CD4-positive, alpha-beta T cell (primary cell): ENCODE results near the gene PFDN2. TPM values are rescaled to one million over a fixed set of nuclear protein-coding genes. Genes with fewer than 3 reads are reported as not detected.

Source experiments
- ATAC-seq: fragments of 200-7000 bp; cut with Tn5 transposase; one replicate; pipeline ENCODE4 v1.10.0; 2022; ENCODE audit warnings: mild to moderate bottlenecking; ENCODE audit not compliant: poor library complexity
- CTCF ChIA-PET: fragments of 350-600 bp; sonication (Branson Sonifier 250); formaldehyde crosslinking; loops from one replicate; lab custom pipeline; 2021; ENCODE audit warnings: antibody characterized with exemption, inconsistent platforms; lab: Charles Lee
- POLR2A ChIA-PET: fragments of 350-600 bp; sonication (Branson Sonifier 250); formaldehyde crosslinking; loops from one replicate; lab custom pipeline; 2021; ENCODE audit warnings: antibody characterized with exemption, inconsistent platforms; lab: Charles Lee
- DNase-seq, 14 experiments: peaks; one replicate each; pipeline ENCODE4 v3.0.0-alpha.2; 2013 to 2020; ENCODE audit warnings: mixed read lengths in 2 of 14
- H3K27ac ChIP-seq, 2 donors: one replicate each; pipeline versions ENCODE4 v1.5.1 to v1.7.0; 2013; ENCODE audit warnings: low read length in 2 of 2, low read depth in 1 of 2, mild to moderate bottlenecking in 1 of 2
- H3K27me3 ChIP-seq, 2 experiments: 1 replicate in 1 of 2; 2 replicates in 1 of 2; pipeline versions ENCODE4 v1.6.1 to v1.7.0; 2013; ENCODE audit warnings: low read length in 2 of 2, control low read depth in 1 of 2, mild to moderate bottlenecking in 1 of 2, moderate library complexity in 1 of 2; ENCODE audit not compliant: insufficient read depth in 2 of 2, control insufficient read depth in 1 of 2
- H3K36me3 ChIP-seq: one replicate; pipeline ENCODE4 v1.6.1; 2013; ENCODE audit warnings: low read length, control low read depth; ENCODE audit not compliant: insufficient read depth
- H3K4me1 ChIP-seq: one replicate; pipeline ENCODE4 v1.6.1; 2013; ENCODE audit warnings: low read length, control low read depth; ENCODE audit not compliant: insufficient read depth
- H3K4me3 ChIP-seq: one replicate; pipeline ENCODE4 v1.5.1; 2013; ENCODE audit warnings: mild to moderate bottlenecking, low read length, moderate library complexity
- H3K9me3 ChIP-seq, 2 experiments: 1 replicate in 1 of 2; 2 replicates in 1 of 2; pipeline versions ENCODE4 v1.6.1 to v1.7.0; 2013; ENCODE audit warnings: low read length in 2 of 2, mild to moderate bottlenecking in 2 of 2, control low read depth in 1 of 2, moderate library complexity in 1 of 2; ENCODE audit not compliant: control insufficient read depth in 1 of 2, insufficient read depth in 1 of 2
- H3K27ac Mint-ChIP-seq: one replicate; pipeline ENCODE4 v1.8.0; 2020; ENCODE audit warnings: mixed read lengths
- H3K27me3 Mint-ChIP-seq: one replicate; pipeline ENCODE4 v1.8.0; 2021; ENCODE audit warnings: mixed read lengths
- H3K36me3 Mint-ChIP-seq: one replicate; pipeline ENCODE4 v1.8.0; 2021; ENCODE audit warnings: low read depth, mixed read lengths
- H3K4me1 Mint-ChIP-seq: one replicate; pipeline ENCODE4 v1.8.0; 2021; ENCODE audit warnings: low read depth, mixed read lengths
- H3K4me3 Mint-ChIP-seq: one replicate; pipeline ENCODE4 v1.8.0; 2020; ENCODE audit warnings: mild to moderate bottlenecking, mixed read lengths
- H3K9me3 Mint-ChIP-seq: one replicate; pipeline ENCODE4 v1.8.0; 2020; ENCODE audit warnings: mixed read lengths
- CTCF ChIP-seq: fragments of 200-600 bp; IDR thresholded peaks from one replicate; pipeline ENCODE4 v1.8.0; 2022; ENCODE audit warnings: antibody characterized with exemption, mild to moderate bottlenecking
- intact Hi-C, 2 experiments: fragments of 100-400 bp; cut with DNase I in 1 of 2; cut with micrococcal nuclease in 1 of 2; formaldehyde crosslinking; loops; one replicate each; pipeline versions ENCODE4 v1.15.1 to v1.9.0; 2023 to 2025; cut with DNase I, micrococcal nuclease
- total RNA-seq, 174 experiments: library from RNA in 2 of 174; stranded (reverse) in 2 of 174; gene quantifications; one replicate each; pipeline ENCODE4 v1.2.3 and lab custom pipeline; 2021 to 2026

Gene PFDN2
- total RNA-seq, 2 experiments from 2014 or later, result 46.2 to 57.7 TPM

- POLR2A ChIA-PET, result interaction anchor here (8.2 kb wide), 1 partner anchor 25 kb away, joined by 295 read pairs; the partner anchor contains the start of gene USF1
- DNase-seq (no peak), ATAC-seq (no peak)
- CTCF ChIA-PET, result no interaction called here
- H3K36me3 Mint-ChIP-seq, result peaks cover 20% of the 10 kb centered on the region
- intact Hi-C loops, result loop anchor here (1.0 to 2.0 kb wide), 2 partner anchors 18 to 24 kb away; no protein-coding TSS in a partner anchor
- Histone ChIP-seq H3K4me1 (peaks cover 35% of the 10 kb centered on the region), H3K4me3 (no peak overlapping the region), H3K27me3 (no peaks in the 10 kb centered on the region), H3K9me3 (no peaks in the 10 kb centered on the region), H3K36me3 (no peaks in the 10 kb centered on the region), H3K27ac (no peak overlapping the region)
- H3K27me3 Mint-ChIP-seq, result no peaks in the 10 kb centered on the region
- H3K9me3 Mint-ChIP-seq, result no peaks in the 10 kb centered on the region
- H3K4me3 Mint-ChIP-seq, result no peak overlapping the region
- peaks cover 41% of the 10 kb centered on the region for H3K4me1 Mint-ChIP-seq
- no peak for TF ChIP-seq CTCF
- H3K27ac Mint-ChIP-seq, result peak overlapping the region; percentile 30
Measured at GRCh38 chr1:161072751-161073449, 44.9 kb downstream of the PFDN2 start.

GRCh38 chr1:161071886-161072371 lies 45.9 kb downstream of the PFDN2 start:
- Mint-ChIP-seq H3K4me3 (no peak overlapping the region), H3K36me3 (peaks cover 28% of the 10 kb centered on the region), H3K4me1 (peaks cover 51% of the 10 kb centered on the region), H3K9me3 (no peaks in the 10 kb centered on the region), H3K27ac (peak overlapping the region; percentile 90), H3K27me3 (no peaks in the 10 kb centered on the region)
- ChIA-PET CTCF (interaction anchor here (0.6 to 3.3 kb wide), 16 partner anchors 17 to 295 kb away, joined by 3 to 36 read pairs (median 4); partner anchors contain the start of genes CFAP126, F11R, KLHDC9 and NIT1), POLR2A (interaction anchor here (1.1 to 8.2 kb wide), 5 partner anchors 11 to 61 kb away, joined by 3 to 295 read pairs (median 20); partner anchors contain the start of genes F11R, KLHDC9 and USF1)
- no peak overlapping the region for H3K27ac ChIP-seq
- DNase-seq (peak in 13 of 14 experiments; percentile 29 to 78 (median 42)), ATAC-seq (no peak)
- no peak overlapping the region for H3K4me3 ChIP-seq
- peaks cover 2% of the 10 kb centered on the region for H3K36me3 ChIP-seq
- H3K4me1 ChIP-seq, result peaks cover 45% of the 10 kb centered on the region
- no peaks in the 10 kb centered on the region for H3K27me3 ChIP-seq
- no peaks in the 10 kb centered on the region for H3K9me3 ChIP-seq
- intact Hi-C loops, result loop anchor here (1.0 to 2.0 kb wide), 2 partner anchors 19 to 25 kb away; no protein-coding TSS in a partner anchor
- peak; percentile 59 for TF ChIP-seq CTCF

GRCh38 chr1:161070761-161071160 lies 47.1 kb downstream of the PFDN2 start:
- Mint-ChIP-seq H3K36me3 (peaks cover 33% of the 10 kb centered on the region), H3K4me1 (peaks cover 57% of the 10 kb centered on the region), H3K4me3 (no peak overlapping the region), H3K9me3 (no peaks in the 10 kb centered on the region), H3K27me3 (no peaks in the 10 kb centered on the region), H3K27ac (peak overlapping the region; percentile 90)
- H3K27me3 ChIP-seq, result no peaks in the 10 kb centered on the region
- peaks cover 14% of the 10 kb centered on the region for H3K36me3 ChIP-seq
- peak in 1 of 14 experiments; percentile 24 for DNase-seq
- ChIA-PET CTCF (interaction anchor here (0.9 to 3.3 kb wide), 10 partner anchors 16 to 303 kb away, joined by 3 to 36 read pairs (median 4); partner anchors contain the start of genes F11R, KLHDC9, NIT1 and PFDN2), POLR2A (interaction anchor here (0.8 to 8.2 kb wide), 14 partner anchors 10 to 808 kb away, joined by 3 to 295 read pairs (median 6); partner anchors contain the start of genes DCAF8, F11R, KLHDC9 and NIT1)
- H3K9me3 ChIP-seq, result no peaks in the 10 kb centered on the region
- H3K27ac ChIP-seq, result peak overlapping the region; percentile 49 to 94
- peaks cover 56% of the 10 kb centered on the region for H3K4me1 ChIP-seq
- TF ChIP-seq CTCF, result no peak
- H3K4me3 ChIP-seq, result no peak overlapping the region
- no peak for ATAC-seq
- intact Hi-C loops, result loop anchor here in 1 of 2 experiments (1.0 kb wide), 1 partner anchor 25 kb away; the partner anchor contains the start of gene USF1
